ENCODE measurements around the gene RSBN1L.

DNA sequence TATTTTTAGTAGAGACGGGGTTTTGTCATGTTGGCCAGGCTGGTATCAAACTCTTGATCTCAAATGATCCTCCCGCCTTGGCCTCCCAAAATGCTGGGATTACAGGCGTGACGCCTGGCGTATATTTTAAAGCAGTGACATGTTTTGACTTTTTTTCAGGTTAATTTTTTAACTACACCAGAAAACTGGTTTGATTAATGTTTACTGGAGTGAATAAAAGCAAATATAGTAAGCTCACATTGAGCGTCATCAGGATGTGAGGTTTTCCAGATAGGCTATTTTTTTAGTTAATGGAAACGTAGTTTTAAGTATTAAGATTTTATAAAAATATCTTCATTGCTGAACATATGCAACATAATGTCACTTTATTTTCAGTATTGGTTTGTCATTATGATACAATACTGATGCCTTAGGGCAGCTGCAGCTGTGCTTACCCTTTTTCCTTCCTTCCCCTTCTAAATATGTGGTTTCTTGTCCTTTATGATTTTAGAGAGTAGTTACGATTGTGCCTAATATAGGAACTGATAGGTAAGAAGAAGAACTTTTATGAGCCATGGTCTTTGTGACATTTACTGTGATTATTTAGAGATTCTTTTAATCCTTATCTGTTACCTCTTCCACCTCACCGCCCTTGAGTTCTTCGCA is 64.7 kb downstream of the RSBN1L start:
- TF ChIP-seq CTCF (IDR thresholded peaks at IDR 0.05 in 2 of 3, conservative IDR thresholded peaks at IDR 0.05 in 1 of 3; ENCODE audit: borderline replicate concordance in 1 of 3, insufficient read depth in 1 of 3, low read depth in 2 of 3, low read length in 2 of 3): no peak
- no peak for TF ChIP-seq FOSL1 (IDR thresholded peaks at IDR 0.05; ENCODE audit: low read depth)
- no peak for TF ChIP-seq POLR2AphosphoS5 (IDR thresholded peaks at IDR 0.05; ENCODE audit: low read depth, low read length)
- no peak for TF ChIP-seq MAX (IDR thresholded peaks at IDR 0.05)
- TF ChIP-seq SRF (IDR thresholded peaks at IDR 0.05; ENCODE audit: low read depth): no peak
- no peak for TF ChIP-seq TCF7L2 (IDR thresholded peaks at IDR 0.05; ENCODE audit: borderline replicate concordance, extremely low read depth, insufficient read depth, insufficient read length)
- TF ChIP-seq, protein P1, sequence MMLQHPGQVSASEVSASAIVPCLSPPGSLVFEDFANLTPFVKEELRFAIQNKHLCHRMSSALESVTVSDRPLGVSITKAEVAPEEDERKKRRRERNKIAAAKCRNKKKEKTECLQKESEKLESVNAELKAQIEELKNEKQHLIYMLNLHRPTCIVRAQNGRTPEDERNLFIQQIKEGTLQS (IDR thresholded peaks at IDR 0.05): no peak
- no peak for TF ChIP-seq POLR2A (IDR thresholded peaks at IDR 0.05; ENCODE audit: borderline replicate concordance, extremely low read depth, insufficient read depth, insufficient read length)

All from HCT116 (cell line).